SK-N-SH (cell line): ENCODE measurements around the gene MYOD1. TPM values are rescaled to one million over a fixed set of nuclear protein-coding genes. Genes with fewer than 3 reads are reported as not detected.
A peak's percentile ranks its signal among the peaks of the same experiment; 100 is the strongest.

ENCODE experiments used
- CTCF ChIA-PET: fragments of 300-600, 350-600 bp; formaldehyde crosslinking; extraction: SDS; loops from one replicate; lab custom pipeline; 2021; lab: Yijun Ruan, JAX
- POLR2A ChIA-PET: fragments of 350-600 bp; sonication (Branson Sonifier 250); formaldehyde crosslinking; extraction: SDS; loops from one replicate; lab custom pipeline; 2020; ENCODE audit warnings: antibody characterized with exemption, inconsistent platforms; lab: Yijun Ruan, JAX
- DNase-seq: peaks from one replicate; pipeline ENCODE4 v3.0.0; 2012
- H2AFZ ChIP-seq: fragments of 200-600 bp; sonication (generic); 2 replicates; pipeline ENCODE4 v1.8.1; 2016; ENCODE audit warnings: antibody characterized with exemption, mild to moderate bottlenecking, low read depth
- H3F3A ChIP-seq: fragments of 200-600 bp; sonication (generic); replicated peaks from 2 replicates; pipeline ENCODE3; 2016; ENCODE audit warnings: antibody characterized with exemption, mild to moderate bottlenecking; ENCODE audit not compliant: insufficient read depth
- H3K27ac ChIP-seq, 2 experiments: fragments of 200-500 bp in 1 of 2; fragments of 200-600 bp in 1 of 2; sonication (Bioruptor generic) in 1 of 2; sonication (generic), shearing (Covaris generic) in 1 of 2; 2 replicates each; pipeline versions ENCODE4 v1.5.1 to v1.6.1; 2014 to 2016; ENCODE audit warnings: low read depth in 2 of 2, inconsistent platforms in 1 of 2, low read length in 1 of 2, mild to moderate bottlenecking in 1 of 2, mixed read lengths in 1 of 2
- H3K27me3 ChIP-seq: fragments of 200-600 bp; sonication (generic), shearing (Covaris generic); 2 replicates; pipeline ENCODE4 v1.6.1; 2016; ENCODE audit warnings: mixed run types; ENCODE audit not compliant: insufficient read depth
- H3K36me3 ChIP-seq, 2 experiments: fragments of 200-500 bp in 1 of 2; fragments of 200-600 bp in 1 of 2; sonication (Bioruptor generic) in 1 of 2; sonication (generic) in 1 of 2; replicated peaks in 1 of 2; 2 replicates each; pipeline versions ENCODE3 to v1.5.1; 2014 to 2016; ENCODE audit warnings: low read length in 1 of 2, mild to moderate bottlenecking in 1 of 2; ENCODE audit not compliant: insufficient read depth in 2 of 2, control insufficient read depth in 1 of 2
- H3K4me1 ChIP-seq, 2 experiments: fragments of 200-500 bp in 1 of 2; fragments of 200-600 bp in 1 of 2; sonication (Bioruptor generic) in 1 of 2; sonication (generic), shearing (Covaris generic) in 1 of 2; 2 replicates each; pipeline versions ENCODE4 v1.5.1 to v1.6.1; 2014 to 2016; ENCODE audit warnings: low read depth in 1 of 2, low read length in 1 of 2, mixed run types in 1 of 2; ENCODE audit not compliant: insufficient read depth in 2 of 2, control insufficient read depth in 1 of 2
- H3K4me2 ChIP-seq: fragments of 200-600 bp; sonication (generic), shearing (Covaris generic); 2 replicates; pipeline ENCODE4 v1.6.1; 2017; ENCODE audit warnings: mixed run types
- H3K4me3 ChIP-seq, 2 experiments: fragments of 200-500 bp in 1 of 2; fragments of 200-600 bp in 1 of 2; sonication (Bioruptor generic) in 1 of 2; sonication (generic), shearing (Covaris generic) in 1 of 2; 2 replicates each; pipeline versions ENCODE4 v1.5.1 to v1.8.1; 2014 to 2016; ENCODE audit warnings: low read depth in 2 of 2, inconsistent platforms in 1 of 2, low read length in 1 of 2, mild to moderate bottlenecking in 1 of 2, mixed read lengths in 1 of 2, moderate library complexity in 1 of 2
- H3K79me2 ChIP-seq: fragments of 200-600 bp; sonication (generic); 2 replicates; pipeline ENCODE4 v1.8.1; 2017; ENCODE audit warnings: mild to moderate bottlenecking; ENCODE audit not compliant: insufficient read depth
- H3K9ac ChIP-seq: fragments of 200-600 bp; sonication (generic); 2 replicates; pipeline ENCODE4 v1.6.1; 2017; ENCODE audit warnings: mixed run types
- H3K9me2 ChIP-seq: fragments of 200-600 bp; sonication (generic); 2 replicates; pipeline ENCODE4 v1.6.1; 2017; ENCODE audit warnings: mixed run types
- H3K9me3 ChIP-seq: fragments of 200-600 bp; sonication (generic); 2 replicates; pipeline ENCODE4 v1.6.1; 2017; ENCODE audit warnings: mixed run types, mild to moderate bottlenecking, moderate library complexity
- H4K20me1 ChIP-seq: fragments of 200-600 bp; sonication (generic); 2 replicates; pipeline ENCODE4 v1.6.1; 2017; ENCODE audit warnings: mild to moderate bottlenecking, mixed run types; ENCODE audit not compliant: insufficient read depth
- ELF1 ChIP-seq: IDR thresholded peaks from 2 replicates; pipeline ENCODE4 v1.4.0; 2012
- EZH2phosphoT487 ChIP-seq: fragments of 200-600 bp; sonication (generic); IDR thresholded peaks from 2 replicates; pipeline ENCODE4 v1.6.1; 2017; ENCODE audit warnings: low read depth, mixed run types, mild to moderate bottlenecking, antibody characterized with exemption, moderate library complexity, borderline replicate concordance
- FOXJ3 ChIP-seq: sonication (generic); formaldehyde crosslinking; IDR thresholded peaks from 2 replicates; pipeline ENCODE4 v1.5.1; 2020; ENCODE audit warnings: mild to moderate bottlenecking, missing genetic modification reagents
- FOXM1 ChIP-seq: IDR thresholded peaks from 2 replicates; pipeline ENCODE4 v1.4.0; 2012; ENCODE audit warnings: low read depth, mild to moderate bottlenecking
- JUND ChIP-seq: IDR thresholded peaks from 2 replicates; pipeline ENCODE4 v1.4.0; 2012
- POLR2AphosphoS5 ChIP-seq: IDR thresholded peaks from 2 replicates; pipeline ENCODE4 v1.6.1; 2012; ENCODE audit warnings: low read depth, low read length
- RCOR1 ChIP-seq: fragments of 150-350 bp; IDR thresholded peaks from 2 replicates; pipeline ENCODE4 v1.6.1; 2017; ENCODE audit warnings: antibody characterized with exemption, low read length
- SIN3A ChIP-seq: IDR thresholded peaks from 2 replicates; pipeline ENCODE4 v1.6.1; 2012; ENCODE audit warnings: low read depth, mild to moderate bottlenecking, low read length, moderate library complexity, borderline replicate concordance
- YY1 ChIP-seq: IDR thresholded peaks from 2 replicates; pipeline ENCODE4 v1.4.0; 2012; ENCODE audit warnings: low read depth, mild to moderate bottlenecking
- WGBS: methylation state at CpG from one replicate; pipeline ENCODE4 v1.1.6; 2017; ENCODE audit warnings: low lambda C conversion rate; 5-methylcytosine and 5-hydroxymethylcytosine counted together
- polyA plus RNA-seq, 3 experiments: library from polyadenylated mRNA; depleted of rRNA; stranded (reverse); fragments of >200 nt; gene quantifications; 2 replicates each; pipeline ENCODE4 v1.2.3, GENCODE V29; 2012
- TF ChIP-seq, protein P1 (sequence below): fragments of 200-600 bp; sonication (generic); IDR thresholded peaks from 2 replicates; pipeline ENCODE4 v1.6.1; 2017; ENCODE audit warnings: antibody characterized with exemption, mild to moderate bottlenecking, moderate library complexity
- TF ChIP-seq, protein P2 (sequence below): fragments of 150-350 bp; IDR thresholded peaks from 2 replicates; pipeline ENCODE4 v1.6.1; 2016; ENCODE audit warnings: mild to moderate bottlenecking, low read depth, low read length
- TF ChIP-seq, protein P3 (sequence below): IDR thresholded peaks from 2 replicates; pipeline ENCODE4 v1.4.0; 2012; ENCODE audit warnings: low read depth, borderline replicate concordance

Gene MYOD1
- polyA plus RNA-seq, 1 of the 3 experiments (the other 2 are of a cell fraction) = not detected

DNA sequence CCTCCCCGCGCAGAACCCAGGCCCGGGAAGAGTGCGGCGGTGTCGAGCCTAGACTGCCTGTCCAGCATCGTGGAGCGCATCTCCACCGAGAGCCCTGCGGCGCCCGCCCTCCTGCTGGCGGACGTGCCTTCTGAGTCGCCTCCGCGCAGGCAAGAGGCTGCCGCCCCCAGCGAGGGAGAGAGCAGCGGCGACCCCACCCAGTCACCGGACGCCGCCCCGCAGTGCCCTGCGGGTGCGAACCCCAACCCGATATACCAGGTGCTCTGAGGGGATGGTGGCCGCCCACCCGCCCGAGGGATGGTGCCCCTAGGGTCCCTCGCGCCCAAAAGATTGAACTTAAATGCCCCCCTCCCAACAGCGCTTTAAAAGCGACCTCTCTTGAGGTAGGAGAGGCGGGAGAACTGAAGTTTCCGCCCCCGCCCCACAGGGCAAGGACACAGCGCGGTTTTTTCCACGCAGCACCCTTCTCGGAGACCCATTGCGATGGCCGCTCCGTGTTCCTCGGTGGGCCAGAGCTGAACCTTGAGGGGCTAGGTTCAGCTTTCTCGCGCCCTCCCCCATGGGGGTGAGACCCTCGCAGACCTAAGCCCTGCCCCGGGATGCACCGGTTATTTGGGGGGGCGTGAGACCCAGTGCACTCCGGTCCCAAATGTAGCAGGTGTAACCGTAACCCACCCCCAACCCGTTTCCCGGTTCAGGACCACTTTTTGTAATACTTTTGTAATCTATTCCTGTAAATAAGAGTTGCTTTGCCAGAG lies 2.0 kb downstream of the MYOD1 start:
- Histone ChIP-seq H3K9me3 (no peaks in the 10 kb centered on the region), H3K36me3 (no peaks in the 10 kb centered on the region), H3K9me2 (no peaks in the 10 kb centered on the region), H3F3A (no peaks in the 10 kb centered on the region), H3K9ac (no peak overlapping the region), H3K27me3 (peaks cover 54% of the 10 kb centered on the region), H3K4me3 (no peak overlapping the region; a peak in 1 of 4 replicates), H2AFZ (no peak overlapping the region), H4K20me1 (no peaks in the 10 kb centered on the region), H3K4me2 (no peak overlapping the region), H3K4me1 (peaks cover 0 to 6% of the 10 kb centered on the region in 2 experiments; a peak in 1 of 4 replicates), H3K79me2 (no peaks in the 10 kb centered on the region), H3K27ac (no peak overlapping the region)
- no peak for TF ChIP-seq POLR2AphosphoS5
- no peak for TF ChIP-seq RCOR1
- TF ChIP-seq, protein P1, sequence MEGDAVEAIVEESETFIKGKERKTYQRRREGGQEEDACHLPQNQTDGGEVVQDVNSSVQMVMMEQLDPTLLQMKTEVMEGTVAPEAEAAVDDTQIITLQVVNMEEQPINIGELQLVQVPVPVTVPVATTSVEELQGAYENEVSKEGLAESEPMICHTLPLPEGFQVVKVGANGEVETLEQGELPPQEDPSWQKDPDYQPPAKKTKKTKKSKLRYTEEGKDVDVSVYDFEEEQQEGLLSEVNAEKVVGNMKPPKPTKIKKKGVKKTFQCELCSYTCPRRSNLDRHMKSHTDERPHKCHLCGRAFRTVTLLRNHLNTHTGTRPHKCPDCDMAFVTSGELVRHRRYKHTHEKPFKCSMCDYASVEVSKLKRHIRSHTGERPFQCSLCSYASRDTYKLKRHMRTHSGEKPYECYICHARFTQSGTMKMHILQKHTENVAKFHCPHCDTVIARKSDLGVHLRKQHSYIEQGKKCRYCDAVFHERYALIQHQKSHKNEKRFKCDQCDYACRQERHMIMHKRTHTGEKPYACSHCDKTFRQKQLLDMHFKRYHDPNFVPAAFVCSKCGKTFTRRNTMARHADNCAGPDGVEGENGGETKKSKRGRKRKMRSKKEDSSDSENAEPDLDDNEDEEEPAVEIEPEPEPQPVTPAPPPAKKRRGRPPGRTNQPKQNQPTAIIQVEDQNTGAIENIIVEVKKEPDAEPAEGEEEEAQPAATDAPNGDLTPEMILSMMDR = no peak
- TF ChIP-seq JUND = no peak
- no peak for TF ChIP-seq EZH2phosphoT487
- TF ChIP-seq FOXJ3 (CRISPR knock-in tag) = no peak
- TF ChIP-seq YY1 = no peak
- TF ChIP-seq, protein P2, sequence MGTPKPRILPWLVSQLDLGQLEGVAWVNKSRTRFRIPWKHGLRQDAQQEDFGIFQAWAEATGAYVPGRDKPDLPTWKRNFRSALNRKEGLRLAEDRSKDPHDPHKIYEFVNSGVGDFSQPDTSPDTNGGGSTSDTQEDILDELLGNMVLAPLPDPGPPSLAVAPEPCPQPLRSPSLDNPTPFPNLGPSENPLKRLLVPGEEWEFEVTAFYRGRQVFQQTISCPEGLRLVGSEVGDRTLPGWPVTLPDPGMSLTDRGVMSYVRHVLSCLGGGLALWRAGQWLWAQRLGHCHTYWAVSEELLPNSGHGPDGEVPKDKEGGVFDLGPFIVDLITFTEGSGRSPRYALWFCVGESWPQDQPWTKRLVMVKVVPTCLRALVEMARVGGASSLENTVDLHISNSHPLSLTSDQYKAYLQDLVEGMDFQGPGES = no peak
- TF ChIP-seq ELF1 = no peak
- TF ChIP-seq FOXM1 = no peak
- no peak for TF ChIP-seq SIN3A
- TF ChIP-seq, protein P3, sequence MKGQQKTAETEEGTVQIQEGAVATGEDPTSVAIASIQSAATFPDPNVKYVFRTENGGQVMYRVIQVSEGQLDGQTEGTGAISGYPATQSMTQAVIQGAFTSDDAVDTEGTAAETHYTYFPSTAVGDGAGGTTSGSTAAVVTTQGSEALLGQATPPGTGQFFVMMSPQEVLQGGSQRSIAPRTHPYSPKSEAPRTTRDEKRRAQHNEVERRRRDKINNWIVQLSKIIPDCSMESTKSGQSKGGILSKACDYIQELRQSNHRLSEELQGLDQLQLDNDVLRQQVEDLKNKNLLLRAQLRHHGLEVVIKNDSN = no peak
- CTCF ChIA-PET = interaction anchor here (0.6 to 8.6 kb wide), 28 partner anchors 11 to 394 kb away, joined by 3 to 137 read pairs (median 4); partner anchors contain the start of gene KCNC1
- POLR2A ChIA-PET = interaction anchor here (0.6 to 0.9 kb wide), 2 partner anchors 9 kb away, joined by 3 read pairs; no protein-coding TSS in a partner anchor
- peak; percentile 62 for DNase-seq
- WGBS = 2% methylated on average over 25 of the region's 56 CpGs
